GM18858 (cell line): ENCODE data around the gene RET.
A peak's percentile ranks its signal among the peaks of the same experiment; 100 is the strongest.
"Not testable (repeated sequence)": the region's sequence is repeated elsewhere in the genome, so short reads cannot be mapped to it uniquely, and the experiment has no call there.

Source experiments
- ATAC-seq: cut with Tn5 transposase; IDR thresholded peaks from one replicate; pipeline ENCODE4 v1.9.1; 2021; ENCODE audit not compliant: unreplicated experiment

The RET gene

GRCh38 chr10:43077421-43078171, 727 bp downstream of the RET start:
- ATAC-seq, result no peak

GRCh38 chr10:43078175-43078985, 1.5 kb downstream of the RET start:
- ATAC-seq, result no peak

GRCh38 chr10:43078986-43079273, 2.1 kb downstream of the RET start:
- no peak for ATAC-seq

GRCh38 chr10:43079856-43080255, 3.0 kb downstream of the RET start:
- ATAC-seq, result no peak

GRCh38 chr10:43082087-43082486, 5.2 kb downstream of the RET start:
- ATAC-seq, result no peak

GRCh38 chr10:43082746-43083145, 5.9 kb downstream of the RET start:
- no peak for ATAC-seq

- ATAC-seq, result no peak
Observed at GRCh38 chr10:43083764-43084163, 6.9 kb downstream of the RET start.

- no peak for ATAC-seq
Observed at GRCh38 chr10:43084812-43085211, 7.9 kb downstream of the RET start.

GRCh38 chr10:43086321-43086942, 9.6 kb downstream of the RET start:
- no peak for ATAC-seq

GRCh38 chr10:43089519-43089918, 12.7 kb downstream of the RET start:
- no peak for ATAC-seq

GRCh38 chr10:43090188-43090587, 13.3 kb downstream of the RET start:
- no peak for ATAC-seq

- ATAC-seq, result no peak
Observed at GRCh38 chr10:43090664-43091063, 13.8 kb downstream of the RET start.

- ATAC-seq, result no peak
Observed at GRCh38 chr10:43091846-43092245, 15.0 kb downstream of the RET start.

- no peak for ATAC-seq
Observed at GRCh38 chr10:43093423-43094076, 16.7 kb downstream of the RET start.

GRCh38 chr10:43094085-43094484, 17.2 kb downstream of the RET start:
- ATAC-seq, result no peak

GRCh38 chr10:43099339-43099738, 22.5 kb downstream of the RET start:
- not testable (repeated sequence) for ATAC-seq

- no peak for ATAC-seq
Observed at GRCh38 chr10:43099928-43100327, 23.1 kb downstream of the RET start.

- ATAC-seq, result no peak
Observed at GRCh38 chr10:43100366-43100765, 23.5 kb downstream of the RET start.

GRCh38 chr10:43102063-43102828, 25.4 kb downstream of the RET start:
- no peak for ATAC-seq

- peak; percentile 78 for ATAC-seq
Observed at GRCh38 chr10:43105102-43105955, 28.5 kb downstream of the RET start.
